IMR-90 (cell line): Measurements from ENCODE around the gene TDRD7. TPM values are rescaled to one million over a fixed set of nuclear protein-coding genes. Genes with fewer than 3 reads are reported as not detected.

Experiments
- ATAC-seq: fragments of 200-7000 bp; cut with Tn5 transposase; 2 replicates; pipeline ENCODE4 v1.9.1; 2020; ENCODE audit warnings: low read depth, mild to moderate bottlenecking, moderate library complexity
- BruUV-seq: library from RNA; stranded (reverse); fragments of 400-500 nt; replicated peaks from 2 replicates; lab custom pipeline; 2021; lab: Mats Ljungman, UMichigan
- CTCF ChIA-PET: fragments of 300-600 bp; formaldehyde crosslinking; extraction: SDS; loops from one replicate; lab custom pipeline; 2021; ENCODE audit warnings: antibody characterized with exemption; lab: Yijun Ruan, JAX
- POLR2A ChIA-PET: fragments of 300-600 bp; sonication (Branson Sonifier 250); formaldehyde crosslinking; loops from one replicate; lab custom pipeline; 2022; ENCODE audit warnings: antibody characterized with exemption; ENCODE audit not compliant: unreplicated experiment; lab: Charles Lee
- DNase-seq: peaks from one replicate; pipeline ENCODE4 v3.0.0; 2013
- H2AFZ ChIP-seq: replicated peaks from 2 replicates; pipeline ENCODE3; 2013; ENCODE audit warnings: low read length, mild to moderate bottlenecking; ENCODE audit not compliant: poor library complexity
- H2AK5ac ChIP-seq: 2 replicates; pipeline ENCODE4 v1.6.1; 2013; ENCODE audit warnings: low read depth, low read length, inconsistent platforms
- H2AK9ac ChIP-seq: replicated peaks from 2 replicates; pipeline ENCODE3; 2013; ENCODE audit warnings: mild to moderate bottlenecking, low read depth, low read length, moderate library complexity; ENCODE audit not compliant: poor library complexity
- H2BK120ac ChIP-seq: 2 replicates; pipeline ENCODE4 v1.6.1; 2013; ENCODE audit warnings: low read depth, low read length, inconsistent platforms
- H2BK15ac ChIP-seq: 3 replicates; pipeline ENCODE4 v1.6.1; 2013; ENCODE audit warnings: low read depth, low read length, inconsistent platforms
- H2BK20ac ChIP-seq: 2 replicates; pipeline ENCODE4 v1.6.1; 2013; ENCODE audit warnings: low read depth, mild to moderate bottlenecking, inconsistent platforms, low read length, moderate library complexity
- H2BK5ac ChIP-seq: 2 replicates; pipeline ENCODE4 v1.6.1; 2013; ENCODE audit warnings: mild to moderate bottlenecking, low read depth, low read length, inconsistent platforms; ENCODE audit not compliant: poor library complexity, severe bottlenecking
- H3K14ac ChIP-seq: replicated peaks from 2 replicates; pipeline ENCODE4 v1.6.1; 2013; ENCODE audit warnings: low read depth, low read length, inconsistent platforms
- H3K18ac ChIP-seq: 2 replicates; pipeline ENCODE4 v1.6.1; 2013; ENCODE audit warnings: low read depth, low read length, control low read depth
- H3K23ac ChIP-seq: 2 replicates; pipeline ENCODE4 v1.6.1; 2013; ENCODE audit warnings: low read depth, low read length, inconsistent platforms
- H3K27ac ChIP-seq: 2 replicates; pipeline ENCODE4 v1.5.1; 2013; ENCODE audit warnings: mild to moderate bottlenecking, control low read depth, low read length; ENCODE audit not compliant: insufficient read depth
- H3K27me3 ChIP-seq: 2 replicates; pipeline ENCODE4 v1.6.1; 2013; ENCODE audit warnings: low read length; ENCODE audit not compliant: control insufficient read depth, insufficient read depth
- H3K36me3 ChIP-seq: 2 replicates; pipeline ENCODE4 v1.6.1; 2013; ENCODE audit warnings: low read length, mixed read lengths; ENCODE audit not compliant: control insufficient read depth, insufficient read depth
- H3K4ac ChIP-seq: 2 replicates; pipeline ENCODE4 v1.6.1; 2013; ENCODE audit warnings: low read depth, low read length, inconsistent platforms
- H3K4me1 ChIP-seq: 2 replicates; pipeline ENCODE4 v1.6.1; 2013; ENCODE audit warnings: low read length, mixed read lengths; ENCODE audit not compliant: control insufficient read depth, insufficient read depth
- H3K4me2 ChIP-seq: 2 replicates; pipeline ENCODE4 v1.6.1; 2013; ENCODE audit warnings: low read depth, mild to moderate bottlenecking, control low read depth, low read length, moderate library complexity
- H3K4me3 ChIP-seq: 2 replicates; pipeline ENCODE4 v1.5.1; 2013; ENCODE audit warnings: low read depth, mild to moderate bottlenecking, control low read depth, low read length, moderate library complexity; ENCODE audit not compliant: insufficient read depth
- H3K56ac ChIP-seq: 2 replicates; pipeline ENCODE4 v1.6.1; 2013; ENCODE audit warnings: low read length, inconsistent platforms; ENCODE audit not compliant: insufficient read depth; ENCODE audit errors: extremely low read depth
- H3K79me1 ChIP-seq, 2 experiments: 2 replicates each; pipeline ENCODE4 v1.6.1; 2013; ENCODE audit warnings: low read length in 2 of 2, inconsistent platforms in 1 of 2, low read depth in 1 of 2
- H3K9ac ChIP-seq: 2 replicates; pipeline ENCODE4 v1.6.1; 2013; ENCODE audit warnings: low read depth, low read length, control low read depth
- H3K9me1 ChIP-seq: 2 replicates; pipeline ENCODE4 v1.6.1; 2013; ENCODE audit warnings: low read length, inconsistent platforms; ENCODE audit not compliant: insufficient read depth
- H3K9me3 ChIP-seq: 2 replicates; pipeline ENCODE4 v1.6.1; 2013; ENCODE audit warnings: low read length; ENCODE audit not compliant: control insufficient read depth, insufficient read depth
- H4K20me1 ChIP-seq: 2 replicates; pipeline ENCODE4 v1.6.1; 2013; ENCODE audit warnings: low read length, inconsistent platforms; ENCODE audit not compliant: insufficient read depth
- H4K5ac ChIP-seq: 2 replicates; pipeline ENCODE4 v1.6.1; 2013; ENCODE audit warnings: mild to moderate bottlenecking, low read depth, low read length, control low read depth
- H4K8ac ChIP-seq, 2 experiments: 2 replicates each; pipeline ENCODE4 v1.6.1; 2013; ENCODE audit warnings: low read depth in 2 of 2, low read length in 2 of 2, control low read depth in 1 of 2, inconsistent platforms in 1 of 2
- H4K91ac ChIP-seq: 2 replicates; pipeline ENCODE4 v1.6.1; 2013; ENCODE audit warnings: low read depth, low read length, inconsistent platforms; ENCODE audit not compliant: insufficient read depth
- CEBPB ChIP-seq: IDR thresholded peaks from 2 replicates; pipeline ENCODE4 v1.6.1; 2012; ENCODE audit warnings: low read depth, low read length, improper control_type of control experiment
- CHD1 ChIP-seq: IDR thresholded peaks from 2 replicates; pipeline ENCODE4 v1.6.1; 2012; ENCODE audit warnings: low read depth, low read length, improper control_type of control experiment
- CTCF ChIP-seq: conservative IDR thresholded peaks from 2 replicates; pipeline ENCODE4 v1.5.1; 2012; ENCODE audit warnings: mild to moderate bottlenecking, low read depth, low read length, improper control_type of control experiment
- ELK1 ChIP-seq: fragments of 150-350 bp; IDR thresholded peaks from 2 replicates; pipeline ENCODE4 v1.6.1; 2016; ENCODE audit warnings: low read depth, mild to moderate bottlenecking, low read length, moderate library complexity, borderline replicate concordance
- FOS ChIP-seq: fragments of 150-350 bp; IDR thresholded peaks from 2 replicates; pipeline ENCODE4 v1.6.1; 2016; ENCODE audit warnings: low read depth, low read length
- MAFK ChIP-seq: IDR thresholded peaks from 2 replicates; pipeline ENCODE4 v1.6.1; 2012; ENCODE audit warnings: low read depth, low read length, improper control_type of control experiment
- MAZ ChIP-seq: IDR thresholded peaks from 2 replicates; pipeline ENCODE4 v1.6.1; 2012; ENCODE audit warnings: low read depth, mild to moderate bottlenecking, low read length, improper control_type of control experiment, moderate library complexity, borderline replicate concordance
- NFE2L2 ChIP-seq: fragments of 150-350 bp; IDR thresholded peaks from 2 replicates; pipeline ENCODE4 v1.6.1; 2016; ENCODE audit warnings: low read depth, mild to moderate bottlenecking, low read length
- POLR2A ChIP-seq: IDR thresholded peaks from 2 replicates; pipeline ENCODE4 v1.6.1; 2012; ENCODE audit warnings: mild to moderate bottlenecking, low read depth, low read length
- RFX5 ChIP-seq: IDR thresholded peaks from 2 replicates; pipeline ENCODE4 v1.8.0; 2012; ENCODE audit warnings: low read depth, mild to moderate bottlenecking, low read length, moderate library complexity
- SMC3 ChIP-seq: fragments of 150-350 bp; IDR thresholded peaks from 2 replicates; pipeline ENCODE4 v1.6.1; 2016; ENCODE audit warnings: low read depth, mild to moderate bottlenecking, antibody characterized with exemption, low read length, moderate library complexity
- USF2 ChIP-seq: fragments of 150-350 bp; IDR thresholded peaks from 2 replicates; pipeline ENCODE4 v1.6.1; 2017; ENCODE audit warnings: mild to moderate bottlenecking, antibody characterized with exemption, low read length, low read depth
- WGBS, 2 experiments: methylation state at CpG; one replicate each; pipeline versions ENCODE4 v1.1.5 to v1.1.7; 2013; ENCODE audit warnings: missing lambda C conversion rate in 2 of 2; ENCODE audit not compliant: insufficient read length in 1 of 2; ENCODE audit errors: extremely low coverage in 2 of 2; 5-methylcytosine and 5-hydroxymethylcytosine counted together
- dilution Hi-C: fragments of 300-500 bp; cut with HindIII; formaldehyde crosslinking; loops from one replicate; pipeline ENCODE4 v1.14.3; 2018; ENCODE audit warnings: low sequenced_read_pairs; ENCODE audit not compliant: unreplicated experiment
- in situ Hi-C: fragments of 300-500 bp; cut with MboI; formaldehyde crosslinking; loops from 3 replicates; pipeline ENCODE4 v1.14.3; 2019; ENCODE audit warnings: low sequenced_read_pairs, inconsistent platforms, mixed read lengths
- intact Hi-C: fragments of 100-400 bp; cut with micrococcal nuclease; formaldehyde crosslinking; loops from 2 replicates; pipeline ENCODE4 v1.10.0; 2022
- polyA plus RNA-seq, 3 experiments: library from polyadenylated mRNA; depleted of rRNA; stranded (reverse); fragments of >200 nt; gene quantifications; 2 replicates each; pipeline ENCODE4 v1.2.3, GENCODE V29; 2012; ENCODE audit warnings: low replicate concordance in 1 of 3
- total RNA-seq: library from RNA; depleted of rRNA; stranded (reverse); fragments of >200 nt; gene quantifications from 2 replicates; pipeline ENCODE4 v1.2.3, GENCODE V29; 2012

Gene TDRD7
- total and polyA plus RNA-seq, 2 of the 4 experiments (the other 2 are of a cell fraction) = 4.4 to 9.7 TPM

GRCh38 chr9:97487861-97488260, 76.0 kb downstream of the TDRD7 start:
- Histone ChIP-seq H2BK120ac (no peak overlapping the region), H3K23ac (no peak overlapping the region), H3K9ac (no peak overlapping the region), H3K56ac (no peak overlapping the region), H3K27me3 (no peaks in the 10 kb centered on the region), H3K27ac (no peak overlapping the region), H2AK5ac (no peak overlapping the region), H2AK9ac (no peak overlapping the region), H2BK5ac (no peak overlapping the region), H3K4me3 (no peak overlapping the region), H3K9me1 (no peaks in the 10 kb centered on the region; the same call in 1 of the 2 replicates), H4K91ac (no peak overlapping the region), H2AFZ (no peak overlapping the region), H3K4me1 (peaks cover 8% of the 10 kb centered on the region), H2BK20ac (no peak overlapping the region), H3K18ac (no peak overlapping the region), H3K9me3 (peaks cover 5% of the 10 kb centered on the region), H4K5ac (no peak overlapping the region), H4K20me1 (no peaks in the 10 kb centered on the region), H3K79me1 (no peaks in the 10 kb centered on the region), H3K4me2 (no peak overlapping the region), H2BK15ac (no peak overlapping the region), H3K4ac (no peak overlapping the region), H3K14ac (no peak overlapping the region), H3K36me3 (peaks cover 4% of the 10 kb centered on the region), H4K8ac (no peak overlapping the region)
- TF ChIP-seq ELK1 (no peak), SMC3 (no peak), FOS (no peak), CEBPB (no peak), RFX5 (no peak), USF2 (no peak), MAFK (no peak), MAZ (no peak), CHD1 (no peak), NFE2L2 (no peak), POLR2A (no peak), CTCF (no peak)
- intact Hi-C loops = no loop called here
- WGBS, 2 experiments = no CpG with 5 or more reads among the region's 1 CpG
- in situ Hi-C loops = no loop called here
- ChIA-PET CTCF (interaction anchor here (1.4 to 2.4 kb wide), 5 partner anchors 8 to 111 kb away, joined by 5 to 8 read pairs (median 6); partner anchors contain the start of gene TMOD1), POLR2A (no interaction called here)
- ATAC-seq = no peak
- no peak for DNase-seq
- no TSS peak for BruUV-seq
- dilution Hi-C loops = no loop called here
